Osteoblast (primary cell): Measurements from ENCODE around the gene ZNF148. TPM values are rescaled to one million over a fixed set of nuclear protein-coding genes. Genes with fewer than 3 reads are reported as not detected.

Experiments used
- DNase-seq: peaks from one replicate; pipeline ENCODE4 v3.0.0; 2011; ENCODE audit warnings: low spot score, mixed read lengths; ENCODE audit not compliant: insufficient read length; ENCODE audit errors: missing footprints
- H2AFZ ChIP-seq: 2 replicates; pipeline ENCODE4 v1.6.0; 2011; ENCODE audit warnings: mild to moderate bottlenecking, low read length
- H3K27ac ChIP-seq: 2 replicates; pipeline ENCODE4 v1.5.1; 2011; ENCODE audit warnings: mild to moderate bottlenecking, low read depth, low read length, moderate library complexity
- H3K27me3 ChIP-seq: 2 replicates; pipeline ENCODE4 v1.6.0; 2012; ENCODE audit warnings: mild to moderate bottlenecking, control low read depth, inconsistent platforms, low read length, moderate library complexity; ENCODE audit not compliant: insufficient read depth
- H3K36me3 ChIP-seq: 2 replicates; pipeline ENCODE4 v1.5.1; 2011; ENCODE audit warnings: mild to moderate bottlenecking, low read length, control low read depth, moderate library complexity; ENCODE audit not compliant: insufficient read depth
- H3K4me1 ChIP-seq: 2 replicates; pipeline ENCODE4 v1.5.1; 2011; ENCODE audit warnings: mild to moderate bottlenecking, low read length, control low read depth, moderate library complexity; ENCODE audit not compliant: insufficient read depth
- H3K4me2 ChIP-seq: 2 replicates; pipeline ENCODE4 v1.6.0; 2011; ENCODE audit warnings: mild to moderate bottlenecking, low read length; ENCODE audit not compliant: insufficient read depth
- H3K4me3 ChIP-seq: fragments of 200-600 bp; sonication (generic); 3 replicates; pipeline ENCODE4 v1.5.1; 2012; ENCODE audit warnings: mild to moderate bottlenecking, low read length, inconsistent platforms; ENCODE audit not compliant: insufficient read depth
- H3K79me2 ChIP-seq: 2 replicates; pipeline ENCODE4 v1.6.0; 2012; ENCODE audit warnings: mild to moderate bottlenecking, low read length, control low read depth, inconsistent platforms; ENCODE audit not compliant: insufficient read depth
- H3K9me3 ChIP-seq: 2 replicates; pipeline ENCODE4 v1.5.1; 2011; ENCODE audit warnings: low read depth, low read length, control low read depth
- H4K20me1 ChIP-seq: 2 replicates; pipeline ENCODE4 v1.6.0; 2012; ENCODE audit warnings: mild to moderate bottlenecking, low read length, control low read depth; ENCODE audit not compliant: insufficient read depth
- CTCF ChIP-seq: IDR thresholded peaks from 2 replicates; pipeline ENCODE4 v1.5.1; 2011; ENCODE audit warnings: mild to moderate bottlenecking, low read depth, low read length, moderate library complexity; ENCODE audit errors: extremely low read depth
- total RNA-seq: library from RNA; depleted of rRNA; stranded (reverse); fragments of >200 nt; gene quantifications from 2 replicates; pipeline ENCODE4 v1.2.3, GENCODE V29; 2012

The ZNF148 gene
- total RNA-seq: 35.9 and 38.4 TPM in 2 replicates

- H3K4me3 ChIP-seq: peak within 1 kb of the TSS; percentile 95
- H3K9me3 ChIP-seq: no peaks in the 10 kb centered on the region
- peaks cover 26% of the 10 kb centered on the region for H4K20me1 ChIP-seq
- H2AFZ ChIP-seq: peak within 1 kb of the TSS; percentile 95
- DNase-seq: peak; percentile 97
- peaks cover 54% of the 10 kb centered on the region for H3K79me2 ChIP-seq
- peaks cover 7% of the 10 kb centered on the region for H3K36me3 ChIP-seq
- peak within 1 kb of the TSS; percentile 90 for H3K27ac ChIP-seq
- H3K27me3 ChIP-seq: no peaks in the 10 kb centered on the region
- H3K4me1 ChIP-seq: peaks cover 16% of the 10 kb centered on the region
- TF ChIP-seq CTCF: no peak
- peak within 1 kb of the TSS; percentile 90 for H3K4me2 ChIP-seq
Measured at GRCh38 chr3:125374996-125375941, at the start of gene ZNF148. TSS of gene ZNF148 (minus strand) at chr3:125375325. CDS start at chr3:125313640, 61,685 bp downstream.

- no peak for DNase-seq
- Histone ChIP-seq H3K4me2 (no peak overlapping the region), H3K27ac (no peak overlapping the region), H3K4me3 (no peak overlapping the region), H3K79me2 (no peaks in the 10 kb centered on the region), H3K4me1 (no peaks in the 10 kb centered on the region), H2AFZ (no peak overlapping the region), H3K9me3 (no peaks in the 10 kb centered on the region), H4K20me1 (no peaks in the 10 kb centered on the region), H3K36me3 (no peaks in the 10 kb centered on the region), H3K27me3 (no peaks in the 10 kb centered on the region)
- TF ChIP-seq CTCF: no peak
Measured at GRCh38 chr3:125418306-125418705, 43.2 kb upstream of the ZNF148 start.

GRCh38 chr3:125416235-125416634, 41.1 kb upstream of the ZNF148 start:
- DNase-seq: no peak
- Histone ChIP-seq H3K27me3 (no peaks in the 10 kb centered on the region), H3K36me3 (no peaks in the 10 kb centered on the region), H2AFZ (no peak overlapping the region), H3K79me2 (no peaks in the 10 kb centered on the region), H4K20me1 (no peaks in the 10 kb centered on the region), H3K9me3 (no peaks in the 10 kb centered on the region), H3K27ac (no peak overlapping the region), H3K4me3 (no peak overlapping the region), H3K4me2 (no peak overlapping the region), H3K4me1 (no peaks in the 10 kb centered on the region)
- TF ChIP-seq CTCF: no peak

- Histone ChIP-seq H3K4me3 (no peak overlapping the region), H3K36me3 (no peaks in the 10 kb centered on the region), H3K4me2 (no peak overlapping the region), H3K27ac (no peak overlapping the region), H3K27me3 (no peaks in the 10 kb centered on the region), H3K79me2 (no peaks in the 10 kb centered on the region), H2AFZ (no peak overlapping the region), H3K9me3 (no peaks in the 10 kb centered on the region), H3K4me1 (no peaks in the 10 kb centered on the region), H4K20me1 (no peaks in the 10 kb centered on the region)
- DNase-seq: no peak
- no peak for TF ChIP-seq CTCF
Measured at GRCh38 chr3:125414669-125415068, 39.5 kb upstream of the ZNF148 start.
